DND-41 (cell line): Measurements from ENCODE around the gene C2orf69.

Experiments
- CTCF ChIP-seq: IDR thresholded peaks from 2 replicates; pipeline ENCODE4 v1.5.1; 2012; ENCODE audit warnings: borderline replicate concordance, low read length, moderate library complexity, mild to moderate bottlenecking; ENCODE audit not compliant: poor library complexity, severe bottlenecking; ENCODE audit errors: extremely low read depth
- EZH2 ChIP-seq: IDR thresholded peaks from 3 replicates; pipeline ENCODE4 v1.6.1; 2012; ENCODE audit warnings: borderline replicate concordance, low read depth, mild to moderate bottlenecking, moderate library complexity, low read length, inconsistent platforms; ENCODE audit not compliant: severe bottlenecking

- no peak for TF ChIP-seq CTCF
- no peak for TF ChIP-seq EZH2
Observed at GRCh38 chr2:199914372-199914958, 3.4 kb downstream of the C2orf69 start.
